GM19467 (cell line): ENCODE data around the gene MUSK.
"Not testable (repeated sequence)": the region's sequence is repeated elsewhere in the genome, so short reads cannot be mapped to it uniquely, and the experiment has no call there.

Experiments used
- ATAC-seq: cut with Tn5 transposase; IDR thresholded peaks from one replicate; pipeline ENCODE4 v1.9.1; 2021; ENCODE audit warnings: mild to moderate bottlenecking, moderate library complexity; ENCODE audit not compliant: unreplicated experiment

MUSK gene

GRCh38 chr9:110807956-110808598 lies 139.5 kb downstream of the MUSK start:
- ATAC-seq, result peak; percentile 43

- peak; percentile 97 for ATAC-seq
Measured at GRCh38 chr9:110808599-110808980, 140.0 kb downstream of the MUSK start.

GRCh38 chr9:110809038-110809595 lies 140.5 kb downstream of the MUSK start:
- peak; percentile 33 for ATAC-seq

- ATAC-seq, result no peak
Measured at GRCh38 chr9:110810262-110810976, 141.8 kb downstream of the MUSK start.

GRCh38 chr9:110812886-110813285 lies 144.3 kb downstream of the MUSK start:
- ATAC-seq, result no peak

GRCh38 chr9:110814159-110814558 lies 145.6 kb downstream of the MUSK start:
- no peak for ATAC-seq

GRCh38 chr9:110815361-110815760 lies 146.8 kb downstream of the MUSK start:
- ATAC-seq, result no peak

GRCh38 chr9:110820381-110820780 lies 151.8 kb downstream of the MUSK start:
- no peak for ATAC-seq

- peak; percentile 96 for ATAC-seq
Measured at GRCh38 chr9:110821064-110821463, 152.5 kb downstream of the MUSK start.

GRCh38 chr9:110825129-110825528 lies 156.5 kb downstream of the MUSK start:
- ATAC-seq, result not testable (repeated sequence)

- ATAC-seq, result no peak
Measured at GRCh38 chr9:110825950-110826349, 157.4 kb downstream of the MUSK start.

- not testable (repeated sequence) for ATAC-seq
Measured at GRCh38 chr9:110826400-110826799, 157.8 kb downstream of the MUSK start.

GRCh38 chr9:110828264-110828663 lies 159.7 kb downstream of the MUSK start:
- no peak for ATAC-seq

- ATAC-seq, result no peak
Measured at GRCh38 chr9:110830495-110830894, 161.9 kb downstream of the MUSK start.

- no peak for ATAC-seq
Measured at GRCh38 chr9:110832926-110833325, 164.3 kb downstream of the MUSK start.

- no peak for ATAC-seq
Measured at GRCh38 chr9:110835404-110835803, 166.8 kb downstream of the MUSK start.

GRCh38 chr9:110835859-110836271 lies 167.3 kb downstream of the MUSK start:
- ATAC-seq, result no peak

- ATAC-seq, result no peak
Measured at GRCh38 chr9:110837401-110838005, 168.9 kb downstream of the MUSK start.

GRCh38 chr9:110842169-110842568 lies 173.6 kb downstream of the MUSK start:
- ATAC-seq, result no peak

GRCh38 chr9:110842986-110843385 lies 174.4 kb downstream of the MUSK start:
- no peak for ATAC-seq

GRCh38 chr9:110844121-110844520 lies 175.5 kb downstream of the MUSK start:
- ATAC-seq, result no peak

- no peak for ATAC-seq
Measured at GRCh38 chr9:110846215-110846614, 177.6 kb downstream of the MUSK start.
